ENCODE results near the gene CLEC2B. TPM values are rescaled to one million over a fixed set of nuclear protein-coding genes. Genes with fewer than 3 reads are reported as not detected.

Gene CLEC2B
- 4.4 TPM for total RNA-seq
- long read RNA-seq, partial matches to known transcripts: 0 of 4 reads
- long read RNA-seq, other reads (novel, unspliced or antisense): 0 of 4 reads

DNA sequence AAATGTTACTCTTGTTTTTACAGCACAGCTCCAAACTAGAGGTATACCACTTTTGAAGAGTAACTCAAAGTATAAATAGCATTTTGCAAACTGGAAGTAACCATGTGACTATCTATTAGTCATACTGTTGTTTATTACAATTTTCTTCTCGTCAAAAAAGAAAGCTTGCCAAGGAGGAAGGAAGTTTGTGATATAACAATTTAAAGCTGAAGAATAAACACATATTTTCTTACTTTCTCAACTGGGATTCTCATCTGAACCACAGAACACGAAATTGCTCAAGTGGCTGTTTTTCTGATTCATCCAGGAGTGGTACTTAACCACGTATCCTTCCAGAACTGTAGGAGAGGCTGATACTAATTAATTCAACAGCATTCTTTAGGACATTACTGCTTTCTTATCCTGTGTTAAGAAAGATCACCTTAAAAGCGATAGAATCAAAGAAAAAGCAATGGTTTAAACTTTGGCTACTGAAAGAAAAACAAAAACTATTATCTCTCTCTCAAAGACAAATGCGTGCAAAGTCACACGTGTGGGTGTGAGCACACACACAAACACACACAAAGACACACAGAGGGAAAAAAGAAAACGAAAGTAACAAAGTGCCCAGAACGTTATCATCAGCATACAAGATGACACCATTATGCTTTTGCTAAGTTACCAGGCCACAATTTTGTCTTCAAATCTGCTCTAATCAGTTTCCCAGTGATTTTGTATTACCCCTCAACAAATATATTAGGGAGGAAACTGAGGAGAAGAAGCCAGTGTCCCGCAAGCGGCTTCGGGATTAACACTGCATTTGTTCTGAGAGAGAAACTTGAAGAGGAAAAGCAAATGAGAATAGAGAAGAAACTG lies at the start of gene CLEC2B:
CLEC2B (minus strand) TSS at position 48 of the 855 bp plus-strand sequence.
- intact Hi-C loops (cut with micrococcal nuclease): no loop called here
- no peak for DNase-seq
- Histone ChIP-seq H3K36me3 (no peaks in the 10 kb centered on the region), H3K4me1 (peaks cover 5% of the 10 kb centered on the region), H3K27ac (replicated peaks) (peak within 1 kb of the TSS; percentile 89), H3K27me3 (ENCODE audit: low read depth) (no peaks in the 10 kb centered on the region), H3K9me3 (replicated peaks) (peaks cover 3% of the 10 kb centered on the region), H3K4me3 (peak within 1 kb of the TSS; percentile 63)
- no peak for TF ChIP-seq CTCF (IDR thresholded peaks at IDR 0.05; ENCODE audit: borderline replicate concordance)

DNA sequence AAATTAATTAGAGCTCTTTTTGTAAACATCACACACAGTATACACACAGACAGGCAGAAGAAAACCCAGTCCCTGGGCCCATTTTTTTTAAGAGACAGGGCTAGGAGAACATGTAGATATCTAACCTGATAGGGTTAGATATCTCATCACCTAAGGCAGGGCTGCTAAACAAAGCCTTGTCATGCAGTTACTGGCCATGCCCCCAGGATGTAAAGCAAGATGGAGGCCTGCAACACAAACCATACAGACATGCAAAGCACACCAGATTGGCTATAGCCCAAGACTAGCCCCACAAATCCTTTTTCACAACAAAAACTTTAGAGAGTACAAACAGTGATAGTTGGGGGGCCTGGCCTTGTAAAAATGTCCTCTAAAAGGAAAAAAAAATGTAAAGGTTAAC lies 42.6 kb upstream of the CLEC2B start:
- DNase-seq: no peak
- Histone ChIP-seq H3K4me3 (no peak overlapping the region), H3K4me1 (no peaks in the 10 kb centered on the region), H3K36me3 (no peaks in the 10 kb centered on the region), H3K27me3 (ENCODE audit: low read depth) (no peaks in the 10 kb centered on the region), H3K9me3 (replicated peaks) (peaks cover 39% of the 10 kb centered on the region), H3K27ac (replicated peaks) (no peak overlapping the region)
- intact Hi-C loops (cut with micrococcal nuclease): no loop called here
- no peak for TF ChIP-seq CTCF (IDR thresholded peaks at IDR 0.05; ENCODE audit: borderline replicate concordance)

DNA sequence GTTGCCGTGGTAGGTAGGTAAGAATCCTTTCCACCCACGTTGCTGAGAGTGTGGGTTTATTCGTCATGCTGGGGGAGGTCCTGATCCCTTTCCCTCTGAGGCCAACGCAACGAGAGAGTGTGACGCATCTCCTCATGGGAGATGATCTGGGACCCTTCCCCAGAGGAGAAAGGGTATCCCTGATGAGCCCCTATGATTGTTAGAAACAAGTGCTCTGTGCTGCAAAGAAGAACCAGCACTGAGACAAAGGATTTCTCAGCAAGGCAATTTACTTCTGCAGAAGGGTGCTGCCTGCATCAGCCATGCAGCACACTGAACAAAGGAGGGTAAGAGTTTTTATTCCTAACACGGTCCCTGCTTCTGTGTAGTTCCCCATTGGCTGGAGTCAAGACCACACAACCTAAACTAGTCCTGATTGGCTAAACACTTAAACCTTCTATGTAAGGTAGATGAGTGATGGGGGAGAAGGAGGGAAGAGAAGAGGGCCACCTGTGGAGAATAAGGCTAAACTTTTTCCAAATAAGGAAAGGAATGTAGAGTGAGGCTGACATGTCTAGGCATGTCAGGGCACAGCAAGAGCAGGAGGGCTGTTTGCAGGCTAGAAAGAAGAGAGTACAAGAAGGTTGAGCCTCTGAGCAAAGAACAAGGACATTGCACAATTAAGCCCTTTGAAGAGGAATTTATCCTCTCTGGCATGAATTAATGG lies 41.7 kb upstream of the CLEC2B start:
- TF ChIP-seq CTCF (IDR thresholded peaks at IDR 0.05; ENCODE audit: borderline replicate concordance): no peak

GRCh38 chr12:9909724-9910123 lies 40.6 kb upstream of the CLEC2B start:
- no peak overlapping the region for H3K4me3 ChIP-seq
- no peak for DNase-seq
- no peaks in the 10 kb centered on the region for H3K4me1 ChIP-seq
- intact Hi-C loops (cut with micrococcal nuclease): loop anchor here (5.0 kb wide), 1 partner anchor 82 kb away; the partner anchor contains the start of gene KLRF1
- H3K27me3 ChIP-seq (ENCODE audit: low read depth): no peaks in the 10 kb centered on the region
- peaks cover 39% of the 10 kb centered on the region for H3K9me3 ChIP-seq (replicated peaks)
- no peak for TF ChIP-seq CTCF (IDR thresholded peaks at IDR 0.05; ENCODE audit: borderline replicate concordance)
- no peak overlapping the region for H3K27ac ChIP-seq (replicated peaks)
- H3K36me3 ChIP-seq: no peaks in the 10 kb centered on the region

More for the DNA sequence above, 41.7 kb upstream of the CLEC2B start:
- Histone ChIP-seq H3K36me3 (no peaks in the 10 kb centered on the region), H3K9me3 (replicated peaks) (peaks cover 39% of the 10 kb centered on the region), H3K27me3 (ENCODE audit: low read depth) (no peaks in the 10 kb centered on the region), H3K4me1 (no peaks in the 10 kb centered on the region), H3K27ac (replicated peaks) (no peak overlapping the region), H3K4me3 (no peak overlapping the region)
- DNase-seq: no peak
- intact Hi-C loops (cut with micrococcal nuclease): no loop called here

- intact Hi-C loops (cut with micrococcal nuclease): loop anchor here (5.0 kb wide), 1 partner anchor 81 kb away; the partner anchor contains the start of gene KLRF1
- no peaks in the 10 kb centered on the region for H3K4me1 ChIP-seq
- no peak for DNase-seq
- H3K27me3 ChIP-seq (ENCODE audit: low read depth): no peaks in the 10 kb centered on the region
- no peaks in the 10 kb centered on the region for H3K36me3 ChIP-seq
- H3K9me3 ChIP-seq (replicated peaks): peaks cover 34% of the 10 kb centered on the region
- H3K4me3 ChIP-seq: no peak overlapping the region
- no peak for TF ChIP-seq CTCF (IDR thresholded peaks at IDR 0.05; ENCODE audit: borderline replicate concordance)
- no peak overlapping the region for H3K27ac ChIP-seq (replicated peaks)
These were observed 39.2 kb upstream of the CLEC2B start for GRCh38 chr12:9908350-9908749.
